SIG-M5 treated with dmso at 0.1 percent for 504 hours (cell line): ENCODE results near the gene ITGAX.
A peak's percentile ranks its signal among the peaks of the same experiment; 100 is the strongest.

Source experiments
- DNase-seq: peaks from one replicate; lab custom pipeline; 2025; ENCODE audit not compliant: unreplicated experiment; lab: John Stamatoyannopoulos, UW

The ITGAX gene

DNA sequence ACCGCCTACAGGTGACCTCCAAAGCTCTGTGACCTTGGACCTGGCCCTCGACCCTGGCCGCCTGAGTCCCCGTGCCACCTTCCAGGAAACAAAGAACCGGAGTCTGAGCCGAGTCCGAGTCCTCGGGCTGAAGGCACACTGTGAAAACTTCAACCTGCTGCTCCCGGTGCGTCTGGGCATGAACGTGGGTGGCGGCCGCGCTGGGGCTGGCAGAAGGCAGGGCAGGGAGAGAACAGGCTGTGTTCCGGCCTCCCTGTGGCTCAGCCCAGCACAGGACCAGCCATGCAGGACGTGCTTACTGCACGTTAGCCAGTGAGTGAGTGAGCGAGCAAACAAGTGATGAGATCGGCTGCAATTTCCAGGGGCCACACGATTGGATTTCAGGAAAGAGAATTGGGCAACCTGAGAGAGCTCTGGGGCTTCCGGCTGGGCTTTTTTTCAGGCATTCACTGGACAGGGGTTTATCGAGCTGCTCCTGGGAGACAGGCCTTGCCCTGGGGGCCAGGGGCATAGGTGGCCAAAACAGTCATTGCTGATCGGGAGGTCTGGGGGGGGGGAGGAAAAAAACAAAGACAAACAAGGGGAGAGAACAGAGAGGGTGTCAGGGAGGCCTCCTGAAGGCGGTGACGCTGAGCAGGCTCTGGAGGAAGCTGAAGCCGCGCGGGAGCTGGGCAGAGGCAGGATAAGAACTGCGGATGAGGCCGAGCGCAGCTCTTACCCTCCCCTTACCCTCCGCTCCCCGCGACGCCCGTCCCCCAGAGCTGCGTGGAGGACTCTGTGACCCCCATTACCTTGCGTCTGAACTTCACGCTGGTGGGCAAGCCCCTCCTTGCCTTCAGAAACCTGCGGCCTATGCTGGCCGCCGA lies 16.9 kb downstream of the ITGAX start:
- DNase-seq: no peak

DNA sequence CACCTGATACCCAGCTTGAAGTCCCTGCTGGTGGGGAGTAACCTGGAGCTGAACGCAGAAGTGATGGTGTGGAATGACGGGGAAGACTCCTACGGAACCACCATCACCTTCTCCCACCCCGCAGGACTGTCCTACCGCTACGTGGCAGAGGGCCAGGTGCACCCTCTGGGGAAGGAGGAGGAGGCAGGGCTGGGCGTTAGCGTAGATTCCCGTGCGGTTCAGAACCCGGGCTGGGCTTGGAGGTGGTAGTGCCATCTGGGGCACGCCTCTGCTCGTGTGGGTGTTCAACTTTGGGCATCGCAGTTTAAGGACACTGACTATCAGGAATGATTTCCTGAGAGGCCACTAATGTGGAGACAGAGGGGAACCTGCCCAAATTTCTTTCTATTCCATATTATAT lies 18.3 kb downstream of the ITGAX start:
- no peak for DNase-seq

DNA sequence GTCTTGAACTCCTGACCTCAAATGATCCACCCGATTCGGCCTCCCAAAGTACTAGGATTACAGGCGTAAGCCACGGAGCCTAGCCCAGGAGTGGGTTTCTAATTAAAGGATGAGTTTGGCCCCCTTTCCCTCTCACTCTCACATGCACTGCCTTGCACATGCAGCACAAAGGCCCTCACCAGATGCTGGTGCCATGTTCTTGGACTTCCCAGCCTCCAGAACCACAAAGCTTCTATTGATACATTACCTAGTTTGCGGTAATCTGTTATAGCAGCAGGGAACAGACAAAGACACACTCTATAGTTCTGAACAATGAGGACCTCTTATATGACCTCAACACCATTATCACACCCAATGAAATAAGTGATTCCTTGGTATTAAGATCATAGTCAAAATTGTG lies 20.3 kb downstream of the ITGAX start:
- DNase-seq: no peak

DNA sequence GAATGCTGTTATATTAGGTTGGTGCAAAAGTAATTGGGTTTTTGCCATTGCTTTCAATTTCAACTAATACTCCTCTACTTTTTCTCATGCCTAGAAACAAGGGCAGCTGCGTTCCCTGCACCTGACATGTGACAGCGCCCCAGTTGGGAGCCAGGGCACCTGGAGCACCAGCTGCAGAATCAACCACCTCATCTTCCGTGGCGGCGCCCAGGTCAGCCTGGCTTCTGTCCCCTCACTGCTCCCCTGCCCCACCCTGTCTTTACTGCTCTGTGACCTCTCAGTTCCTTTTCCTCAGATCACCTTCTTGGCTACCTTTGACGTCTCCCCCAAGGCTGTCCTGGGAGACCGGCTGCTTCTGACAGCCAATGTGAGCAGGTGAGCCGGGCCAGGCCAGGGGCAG lies 21.7 kb downstream of the ITGAX start:
- no peak for DNase-seq

DNA sequence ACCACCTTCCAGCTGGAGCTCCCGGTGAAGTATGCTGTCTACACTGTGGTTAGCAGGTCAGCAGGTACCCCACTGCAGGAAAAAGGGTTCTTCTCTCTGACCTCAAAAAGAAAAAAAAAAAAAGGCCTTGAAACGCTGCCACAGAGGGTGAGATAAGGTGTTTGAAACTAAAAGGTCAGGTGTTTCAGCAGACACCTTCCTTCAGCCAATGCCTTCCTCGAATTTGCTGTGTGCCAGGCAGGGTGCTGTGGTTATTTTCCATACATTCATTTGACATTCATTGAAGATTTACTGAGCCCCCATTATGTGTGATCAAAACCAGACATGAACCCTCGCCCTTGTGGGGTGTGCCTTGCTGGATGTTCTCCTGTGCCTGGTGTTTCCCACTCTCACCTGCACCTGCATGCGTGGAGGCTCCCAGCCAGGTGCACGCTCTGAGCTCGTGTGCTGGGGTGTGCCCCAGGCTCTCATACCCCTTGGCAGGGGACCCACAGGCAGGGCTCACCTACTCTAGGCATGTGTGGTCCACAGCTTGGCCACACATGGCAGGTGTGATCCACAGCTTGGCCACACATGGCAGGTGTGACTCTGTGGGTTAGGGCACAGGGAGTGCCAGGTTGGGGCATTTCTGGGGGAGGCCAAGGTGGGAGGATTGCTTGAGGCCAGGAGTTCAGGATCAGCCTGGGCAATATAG lies 22.4 kb downstream of the ITGAX start:
- no peak for DNase-seq

DNA sequence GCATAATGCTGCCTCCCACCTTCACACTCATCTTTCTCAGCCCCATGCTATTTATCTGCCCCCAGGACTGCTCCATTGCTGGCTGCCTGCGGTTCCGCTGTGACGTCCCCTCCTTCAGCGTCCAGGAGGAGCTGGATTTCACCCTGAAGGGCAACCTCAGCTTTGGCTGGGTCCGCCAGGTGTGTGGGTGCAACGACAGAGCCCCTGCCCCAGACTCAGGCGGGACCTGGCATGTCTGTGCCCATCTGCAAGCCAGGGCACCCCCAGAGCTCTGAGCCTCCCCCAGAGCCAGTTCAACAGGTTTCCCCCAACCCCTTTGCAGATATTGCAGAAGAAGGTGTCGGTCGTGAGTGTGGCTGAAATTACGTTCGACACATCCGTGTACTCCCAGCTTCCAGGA lies 25.2 kb downstream of the ITGAX start:
- no peak for DNase-seq

DNA sequence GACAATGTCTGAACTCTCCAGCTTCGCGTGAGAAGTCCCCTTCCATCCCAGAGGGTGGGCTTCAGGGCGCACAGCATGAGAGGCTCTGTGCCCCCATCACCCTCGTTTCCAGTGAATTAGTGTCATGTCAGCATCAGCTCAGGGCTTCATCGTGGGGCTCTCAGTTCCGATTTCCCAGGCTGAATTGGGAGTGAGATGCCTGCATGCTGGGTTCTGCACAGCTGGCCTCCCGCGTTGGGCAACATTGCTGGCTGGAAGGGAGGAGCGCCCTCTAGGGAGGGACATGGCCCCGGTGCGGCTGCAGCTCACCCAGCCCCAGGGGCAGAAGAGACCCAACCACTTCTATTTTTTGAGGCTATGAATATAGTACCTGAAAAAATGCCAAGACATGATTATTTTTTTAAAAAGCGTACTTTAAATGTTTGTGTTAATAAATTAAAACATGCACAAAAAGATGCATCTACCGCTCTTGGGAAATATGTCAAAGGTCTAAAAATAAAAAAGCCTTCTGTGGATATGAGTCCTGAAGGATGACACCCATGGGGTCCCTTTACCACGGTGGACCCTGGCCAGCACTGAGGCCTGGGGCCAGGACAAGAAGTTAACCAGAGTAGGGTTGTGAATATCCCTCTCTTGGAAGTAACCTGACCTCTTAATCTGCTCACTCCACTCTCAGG lies 27.6 kb downstream of the ITGAX start:
- peak; percentile 82 for DNase-seq

DNA sequence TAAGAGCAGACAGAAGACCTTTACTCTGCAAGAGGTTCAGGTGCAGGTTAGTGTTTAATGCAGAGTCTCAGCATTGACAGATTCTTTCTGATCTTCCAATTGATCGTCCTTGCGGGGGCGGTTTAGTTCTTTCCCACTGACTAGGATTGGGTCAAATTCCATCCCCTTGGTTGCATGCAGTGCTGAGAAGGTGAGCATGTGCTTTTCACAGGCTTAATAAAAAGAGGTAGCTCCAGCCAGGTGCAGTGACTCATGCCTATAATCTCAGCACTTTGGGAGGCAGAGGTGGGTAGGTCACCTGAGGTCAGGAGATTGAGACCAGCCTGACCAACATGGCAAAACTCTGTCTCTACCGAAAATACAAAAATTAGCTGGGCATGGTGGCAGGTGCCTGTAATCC lies 30.7 kb downstream of the ITGAX start:
- no peak for DNase-seq

DNA sequence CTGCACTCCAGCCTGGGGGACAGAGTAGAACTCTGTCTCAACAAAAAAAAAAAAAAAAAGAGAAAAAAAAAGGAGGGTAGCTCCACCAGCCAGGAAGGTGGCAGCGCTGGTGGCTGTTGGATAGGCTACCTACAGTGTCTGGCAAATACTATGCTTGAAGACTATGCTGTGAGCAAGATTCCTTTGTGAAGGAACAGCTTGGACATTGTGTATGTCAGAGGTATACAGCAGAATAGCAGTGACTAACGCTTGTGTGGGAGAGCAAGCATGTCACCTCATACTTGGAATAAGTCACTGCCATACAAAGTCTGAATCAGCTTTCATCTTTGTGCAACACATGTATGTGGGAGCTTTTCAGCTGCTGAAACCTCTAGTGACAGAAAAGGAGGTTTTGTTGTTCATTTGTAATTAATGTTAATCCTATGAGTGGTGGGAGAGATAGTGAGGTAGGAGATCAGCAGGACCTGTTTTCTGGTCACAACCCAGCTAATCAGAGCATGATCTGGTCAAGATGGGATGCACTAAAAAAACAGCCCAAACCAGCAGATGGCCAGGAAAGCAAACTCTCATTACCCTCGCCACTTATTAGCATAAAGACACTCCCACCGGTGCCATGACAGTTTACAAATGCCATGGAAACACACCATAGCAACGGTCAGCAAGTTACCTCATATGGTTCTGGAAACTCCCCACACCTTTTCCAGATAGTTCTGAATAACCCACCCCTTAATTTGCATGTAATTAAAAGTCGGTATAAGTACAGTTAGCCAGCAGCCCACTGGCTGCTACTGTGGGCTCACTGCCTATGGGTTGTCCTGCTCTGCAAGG lies 31.4 kb downstream of the ITGAX start:
- DNase-seq: peak; percentile 19

DNA sequence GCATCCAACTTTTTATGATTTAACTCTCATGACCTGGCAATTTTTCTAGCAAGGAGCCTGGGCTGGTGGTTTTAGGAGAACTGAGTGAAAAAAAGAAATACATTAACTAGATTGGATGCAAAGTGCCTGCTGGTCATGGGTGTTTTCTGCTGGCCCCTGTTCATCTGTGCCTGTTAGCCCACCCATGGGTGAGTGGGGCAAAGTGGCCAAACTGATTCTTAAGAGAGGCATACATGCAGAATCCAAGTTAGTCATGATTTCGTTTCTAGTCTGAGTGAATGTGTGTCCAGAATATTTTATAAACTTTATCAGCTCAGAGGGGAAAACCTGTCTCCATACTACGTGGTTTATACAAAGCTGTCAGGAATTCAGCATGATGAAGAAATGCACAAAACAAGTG lies 33.6 kb downstream of the ITGAX start:
- no peak for DNase-seq

DNA sequence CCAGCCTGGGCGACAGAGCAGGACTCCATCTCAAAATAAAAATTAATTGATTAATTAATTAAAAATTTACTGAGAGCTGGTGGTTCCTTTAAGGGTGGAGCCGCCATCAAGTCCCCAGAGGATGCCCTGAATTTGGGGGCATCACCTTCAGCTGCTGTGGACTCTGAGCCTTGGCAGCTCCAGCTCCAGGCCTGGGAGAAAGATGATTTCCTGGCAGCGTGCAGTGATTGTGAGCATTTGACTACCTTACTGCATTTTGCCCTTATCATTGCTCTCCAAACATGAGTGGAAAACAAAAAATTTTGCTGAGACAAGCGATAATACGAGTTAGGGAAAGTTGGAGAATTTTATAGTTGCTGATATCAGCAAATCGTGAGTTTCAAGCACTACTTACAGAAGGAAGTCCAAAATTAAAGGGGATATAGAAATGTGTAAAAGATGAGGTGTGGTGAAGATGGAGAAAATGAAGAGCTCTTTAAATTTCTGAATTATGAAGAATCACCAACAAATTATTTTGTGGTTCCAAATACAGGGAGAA lies 35.6 kb downstream of the ITGAX start:
- no peak for DNase-seq

DNA sequence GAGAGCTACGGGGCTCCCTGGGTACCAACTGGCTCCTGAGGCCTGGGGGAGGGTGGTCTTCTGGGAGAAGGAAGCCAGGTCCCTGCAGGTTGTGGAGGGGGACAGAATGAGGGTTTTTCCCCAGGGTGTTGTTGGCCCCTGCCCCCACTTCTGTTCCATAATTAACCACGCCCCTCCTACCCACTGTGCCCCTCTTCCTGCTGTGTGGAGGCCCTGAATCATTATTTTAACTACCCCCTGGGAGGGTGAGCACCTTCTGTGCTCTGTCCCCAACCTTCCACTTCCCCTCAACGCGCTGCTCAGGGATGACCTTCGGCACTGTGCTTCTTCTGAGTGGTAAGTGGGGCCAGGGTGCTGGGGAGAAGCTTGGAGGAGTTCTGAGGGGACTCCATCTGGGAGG lies 38.1 kb downstream of the ITGAX start, which contains the start of gene ITGAD:
TSS of gene ITGAD (plus strand) at position 280 of the 400 bp plus-strand sequence. CDS start at position 306, 26 bp downstream.
- no peak for DNase-seq

DNA sequence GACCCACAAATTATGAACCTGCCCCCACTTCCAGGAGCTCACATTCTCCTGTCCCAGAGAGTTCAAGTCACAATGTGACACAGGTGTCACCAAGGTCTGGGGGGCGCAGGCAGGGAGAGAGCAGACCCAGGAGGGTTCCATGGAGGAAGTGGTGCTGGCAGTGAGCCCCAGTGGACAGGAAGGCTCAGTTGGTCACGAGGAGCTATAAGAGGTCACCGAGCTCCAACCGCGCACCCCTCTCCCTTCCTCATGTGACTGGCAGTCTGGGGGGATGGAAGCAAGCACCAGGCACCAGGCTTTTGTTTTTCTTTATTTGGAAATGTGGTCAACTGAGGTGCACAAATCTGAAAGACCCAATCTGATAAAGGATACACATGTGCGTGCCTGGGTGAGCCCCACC lies 40.7 kb downstream of the ITGAX start:
- DNase-seq: no peak

DNA sequence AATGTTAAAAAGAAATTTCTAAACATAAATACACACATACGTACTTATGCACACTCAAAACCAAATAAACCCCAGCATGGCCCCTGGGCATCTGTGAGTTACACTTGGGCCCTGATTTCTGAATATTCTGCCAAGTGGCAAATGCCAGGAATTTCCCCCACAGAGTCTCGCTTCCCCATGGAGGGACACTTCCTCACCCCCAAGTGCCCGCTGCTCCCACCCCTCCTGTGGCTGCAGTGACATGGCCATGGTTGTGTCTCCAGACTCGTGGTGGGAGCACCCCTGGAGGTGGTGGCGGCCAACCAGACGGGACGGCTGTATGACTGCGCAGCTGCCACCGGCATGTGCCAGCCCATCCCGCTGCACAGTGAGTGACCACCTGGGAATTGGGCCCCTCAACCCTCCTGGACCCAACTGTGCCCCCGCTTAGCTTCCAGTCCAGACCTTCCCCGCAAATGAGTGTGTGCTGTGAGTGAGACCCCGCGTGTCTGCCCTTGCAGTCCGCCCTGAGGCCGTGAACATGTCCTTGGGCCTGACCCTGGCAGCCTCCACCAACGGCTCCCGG lies 42.2 kb downstream of the ITGAX start:
- DNase-seq: no peak

DNA sequence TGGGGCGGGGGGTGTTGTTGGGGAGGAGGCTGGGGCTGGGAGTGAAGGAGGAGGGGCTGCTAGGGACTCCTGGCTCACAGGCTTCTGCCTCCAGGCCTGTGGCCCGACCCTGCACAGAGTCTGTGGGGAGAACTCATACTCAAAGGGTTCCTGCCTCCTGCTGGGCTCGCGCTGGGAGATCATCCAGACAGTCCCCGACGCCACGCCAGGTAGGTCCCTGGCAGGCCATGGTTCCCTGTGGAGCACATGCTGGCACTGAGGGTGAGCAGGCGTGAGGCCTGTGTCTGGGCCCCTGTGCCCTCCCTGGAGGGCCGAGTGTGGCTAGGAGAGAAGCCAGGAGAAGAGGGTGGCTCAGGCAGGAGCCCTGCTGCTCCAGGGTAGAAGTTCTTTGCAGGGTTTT lies 42.7 kb downstream of the ITGAX start:
- no peak for DNase-seq

DNA sequence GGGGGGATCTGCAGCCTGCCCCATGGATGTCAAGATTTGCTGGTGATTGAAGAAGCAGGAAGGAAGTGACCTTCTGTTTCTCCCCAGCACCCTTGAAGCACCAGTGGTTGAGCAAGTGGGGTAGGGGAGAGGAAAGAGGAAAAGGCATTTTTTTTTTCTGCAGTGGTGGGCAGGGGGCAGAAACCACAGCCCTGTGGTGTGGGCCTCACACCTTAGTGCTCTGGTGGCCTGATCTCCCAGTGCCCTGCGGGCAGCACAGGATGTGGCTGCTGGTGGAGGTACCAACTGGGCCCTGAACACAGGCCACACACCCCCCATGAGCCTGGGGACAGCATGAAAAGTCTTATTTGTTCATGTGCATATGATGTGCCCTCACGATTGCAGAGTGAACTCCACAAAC lies 45.2 kb downstream of the ITGAX start:
- peak; percentile 44 for DNase-seq

DNA sequence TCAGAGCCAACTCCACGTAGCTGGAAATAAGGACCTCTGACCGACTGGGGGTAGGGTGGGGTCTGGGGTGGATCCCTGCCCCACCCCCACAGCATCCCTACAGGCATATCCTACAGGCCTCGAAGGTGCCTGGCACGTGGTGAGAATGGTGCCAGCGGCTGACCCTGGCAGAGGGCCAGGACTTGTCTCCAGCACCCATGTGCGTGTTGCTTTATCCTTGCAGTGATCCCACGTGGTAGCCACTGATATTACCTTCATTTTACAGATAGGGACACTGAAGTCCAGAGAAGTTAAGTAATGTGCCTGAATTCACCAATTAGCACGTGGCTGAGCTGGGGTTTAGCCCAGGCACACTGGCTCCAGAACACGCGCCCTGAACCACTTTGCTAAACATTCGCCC lies 46.5 kb downstream of the ITGAX start:
- DNase-seq: no peak

DNA sequence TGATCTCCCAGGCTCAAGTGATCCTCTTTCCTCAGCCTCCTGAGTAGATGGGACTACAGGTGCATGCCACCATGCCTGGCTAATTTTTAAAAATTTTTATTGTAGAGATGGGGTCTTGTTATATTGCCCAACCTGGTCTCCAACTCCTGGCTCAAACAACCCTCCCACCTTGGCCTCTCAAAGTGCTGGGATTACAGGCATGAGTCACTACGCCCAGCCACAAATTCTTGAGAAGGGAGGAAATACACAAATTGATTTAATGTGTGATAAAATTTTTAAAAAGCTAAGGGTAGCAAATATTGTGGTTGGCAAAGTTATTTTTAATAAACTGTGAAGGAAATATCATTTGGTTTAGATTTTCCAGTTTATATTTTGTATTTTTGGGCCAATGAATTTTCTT lies 47.7 kb downstream of the ITGAX start:
- no peak for DNase-seq

DNA sequence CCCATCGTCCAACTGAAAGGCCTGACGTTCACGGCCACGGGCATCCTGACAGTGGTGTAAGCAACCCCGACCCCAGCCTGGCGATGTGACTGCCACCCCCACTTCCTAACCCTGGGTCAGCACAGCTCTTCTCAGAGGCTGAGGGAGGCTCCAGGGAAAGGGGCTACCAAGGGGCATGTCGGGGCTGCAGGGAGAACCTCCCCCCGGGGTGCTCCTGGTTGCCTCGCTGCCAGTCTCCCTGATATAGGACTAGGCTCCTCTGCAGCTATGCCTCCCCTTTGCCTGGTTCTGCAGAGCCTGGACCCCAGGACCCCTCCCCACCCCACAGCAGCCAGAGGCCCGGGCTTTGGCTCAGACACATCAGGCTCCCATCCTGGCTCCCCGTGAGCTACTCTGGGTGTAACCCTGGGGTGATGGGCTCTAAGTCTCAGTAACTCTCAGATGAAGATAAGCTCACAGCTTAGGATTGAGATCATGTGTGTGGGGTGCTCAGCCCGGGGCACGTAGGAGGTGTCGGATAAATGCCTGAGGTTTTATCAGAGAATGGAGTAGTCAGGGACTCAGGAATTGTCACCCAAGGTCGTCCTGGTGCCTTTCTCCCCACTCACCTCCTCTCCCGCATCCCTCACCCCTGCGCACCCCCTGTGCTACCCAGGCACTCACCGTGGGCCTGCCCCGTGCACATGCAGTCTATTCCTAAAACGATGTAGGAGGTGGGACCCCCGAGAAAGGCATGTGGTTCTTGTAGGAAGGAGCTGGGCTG lies 48.8 kb downstream of the ITGAX start:
- no peak for DNase-seq
